Ascending aorta (tissue), 2 donors: Measurements from ENCODE around the gene APMAP. TPM values are rescaled to one million over a fixed set of nuclear protein-coding genes. Genes with fewer than 3 reads are reported as not detected.

ENCODE experiments used
- DNase-seq, 2 donors: peaks; one replicate each; pipeline ENCODE4 v3.0.0-alpha.2; 2019; ENCODE audit warnings: low spot score in 2 of 2
- H3K27ac ChIP-seq, 2 donors: fragments of 200-600 bp; sonication (generic); one replicate each; pipeline ENCODE4 v1.5.1; 2016 to 2017; ENCODE audit warnings: mild to moderate bottlenecking in 1 of 2
- H3K27me3 ChIP-seq: fragments of 200-600 bp; sonication (generic); one replicate; pipeline ENCODE4 v1.5.1; 2017
- H3K36me3 ChIP-seq, 2 donors: fragments of 200-600 bp; sonication (generic); one replicate each; pipeline ENCODE4 v1.5.1; 2016
- H3K4me1 ChIP-seq, 2 donors: fragments of 200-600 bp; sonication (generic); one replicate each; pipeline ENCODE4 v1.5.1; 2016 to 2017; ENCODE audit warnings: mild to moderate bottlenecking in 1 of 2
- H3K4me3 ChIP-seq, 2 donors: fragments of 200-600 bp; sonication (generic); one replicate each; pipeline ENCODE4 v1.5.1; 2016 to 2017; ENCODE audit warnings: mild to moderate bottlenecking in 1 of 2
- H3K9me3 ChIP-seq, 2 donors: fragments of 200-600 bp; sonication (generic); one replicate each; pipeline ENCODE4 v1.5.1; 2016
- intact Hi-C: fragments of 100-400 bp; cut with DNase I; formaldehyde crosslinking; loops from one replicate; pipeline ENCODE4 v1.15.1; 2023
- total RNA-seq: library from RNA; depleted of rRNA; stranded (reverse); fragments of >200 nt; gene quantifications from one replicate; pipeline ENCODE4 v1.1.0, GENCODE V29; 2016
- TF ChIP-seq, protein P1 (sequence below), 3 experiments: fragments of 200-600 bp in 2 of 3; fragments of 450-650 bp in 1 of 3; sonication (generic) in 2 of 3; IDR thresholded peaks; one replicate each; pipeline ENCODE4 v1.5.1; 2016 to 2019; ENCODE audit warnings: antibody characterized with exemption in 3 of 3, mild to moderate bottlenecking in 1 of 3, moderate library complexity in 1 of 3

The APMAP gene
- total RNA-seq, 1 donor from 2014 or later, result 44.8 TPM

DNA sequence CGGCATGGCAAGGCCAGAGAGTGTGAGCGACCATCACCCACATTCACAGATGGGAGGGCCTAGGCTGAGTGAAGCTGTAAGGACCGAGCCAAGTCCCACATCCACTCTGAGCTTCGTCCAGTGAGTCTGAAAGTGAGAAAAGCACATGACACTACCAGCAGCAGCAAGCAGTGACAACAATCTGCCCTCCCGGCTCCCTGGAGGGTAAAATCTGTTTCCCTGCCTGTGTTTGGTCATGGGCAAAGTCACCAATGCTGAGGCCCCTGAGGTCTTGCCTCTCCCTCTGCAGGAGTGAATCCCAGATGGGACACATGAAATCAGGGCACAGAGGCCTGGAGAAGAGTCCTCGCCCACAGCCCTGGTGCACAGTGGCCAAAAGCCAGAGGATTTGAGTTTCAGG lies 49.9 kb downstream of the APMAP start:
- H3K36me3 ChIP-seq, result no peaks in the 10 kb centered on the region
- DNase-seq, result no peak
- intact Hi-C loops, result no loop called here

DNA sequence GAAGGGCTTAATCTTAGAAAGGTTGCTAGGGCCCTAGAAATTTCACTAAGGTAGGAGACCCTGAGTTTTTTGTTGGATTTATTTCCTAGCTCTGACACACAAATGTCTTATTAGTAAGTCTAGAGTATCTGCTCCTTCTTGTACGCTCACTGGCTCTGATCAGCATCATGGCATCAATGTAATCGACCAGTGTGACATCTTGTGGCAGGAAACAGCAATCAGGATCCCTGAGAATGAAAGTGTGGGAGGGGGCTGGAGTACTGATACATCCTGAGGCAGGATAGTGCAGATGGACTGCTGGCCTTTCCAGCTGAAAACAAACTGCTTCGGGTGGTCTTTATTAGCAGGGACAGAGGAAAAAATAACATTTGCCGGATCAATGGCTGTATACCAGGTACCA lies 53.5 kb downstream of the APMAP start:
- intact Hi-C loops, result no loop called here

More for the DNA sequence above, 49.9 kb downstream of the APMAP start:
- H3K4me1 ChIP-seq, result no peaks in the 10 kb centered on the region
- H3K4me3 ChIP-seq, result no peak overlapping the region
- no peak overlapping the region for H3K27ac ChIP-seq
- H3K9me3 ChIP-seq, result peaks cover 0 to 8% of the 10 kb centered on the region in 2 donors
- H3K27me3 ChIP-seq, result no peaks in the 10 kb centered on the region
- TF ChIP-seq, protein P1, sequence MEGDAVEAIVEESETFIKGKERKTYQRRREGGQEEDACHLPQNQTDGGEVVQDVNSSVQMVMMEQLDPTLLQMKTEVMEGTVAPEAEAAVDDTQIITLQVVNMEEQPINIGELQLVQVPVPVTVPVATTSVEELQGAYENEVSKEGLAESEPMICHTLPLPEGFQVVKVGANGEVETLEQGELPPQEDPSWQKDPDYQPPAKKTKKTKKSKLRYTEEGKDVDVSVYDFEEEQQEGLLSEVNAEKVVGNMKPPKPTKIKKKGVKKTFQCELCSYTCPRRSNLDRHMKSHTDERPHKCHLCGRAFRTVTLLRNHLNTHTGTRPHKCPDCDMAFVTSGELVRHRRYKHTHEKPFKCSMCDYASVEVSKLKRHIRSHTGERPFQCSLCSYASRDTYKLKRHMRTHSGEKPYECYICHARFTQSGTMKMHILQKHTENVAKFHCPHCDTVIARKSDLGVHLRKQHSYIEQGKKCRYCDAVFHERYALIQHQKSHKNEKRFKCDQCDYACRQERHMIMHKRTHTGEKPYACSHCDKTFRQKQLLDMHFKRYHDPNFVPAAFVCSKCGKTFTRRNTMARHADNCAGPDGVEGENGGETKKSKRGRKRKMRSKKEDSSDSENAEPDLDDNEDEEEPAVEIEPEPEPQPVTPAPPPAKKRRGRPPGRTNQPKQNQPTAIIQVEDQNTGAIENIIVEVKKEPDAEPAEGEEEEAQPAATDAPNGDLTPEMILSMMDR (IDR thresholded peaks at IDR 0.05), result no peak

DNA sequence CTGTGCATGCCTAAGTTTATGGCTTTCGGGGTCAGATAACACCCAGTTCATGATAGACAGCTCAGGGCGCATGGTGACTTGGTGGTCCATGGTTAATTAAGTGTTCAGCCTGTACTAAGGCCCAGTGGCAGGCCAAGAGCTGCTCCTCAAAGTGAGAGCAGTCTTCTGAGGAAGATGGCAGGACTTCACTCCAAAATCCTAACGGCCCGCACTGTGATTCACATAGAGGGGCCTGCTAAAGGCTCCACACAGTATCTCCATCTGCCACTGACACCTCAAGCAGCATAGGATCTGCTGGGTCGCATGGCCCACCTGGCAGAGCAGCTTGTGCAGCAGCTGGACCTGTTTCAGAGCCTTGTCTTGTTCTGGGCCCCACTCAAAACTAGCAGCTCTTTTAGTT lies 54.1 kb downstream of the APMAP start:
- Histone ChIP-seq H3K4me1 (no peaks in the 10 kb centered on the region), H3K36me3 (no peaks in the 10 kb centered on the region), H3K4me3 (no peak overlapping the region), H3K27me3 (no peaks in the 10 kb centered on the region), H3K27ac (no peak overlapping the region), H3K9me3 (peaks cover 0 to 3% of the 10 kb centered on the region in 2 donors)
- no peak for DNase-seq
- intact Hi-C loops, result no loop called here
- TF ChIP-seq, protein P1 (IDR thresholded peaks at IDR 0.05), result no peak

More for the DNA sequence above, 53.5 kb downstream of the APMAP start:
- Histone ChIP-seq H3K4me1 (no peaks in the 10 kb centered on the region), H3K36me3 (no peaks in the 10 kb centered on the region), H3K4me3 (no peak overlapping the region), H3K27ac (no peak overlapping the region), H3K27me3 (no peaks in the 10 kb centered on the region), H3K9me3 (peaks cover 0 to 3% of the 10 kb centered on the region in 2 donors)
- DNase-seq, result no peak
- TF ChIP-seq, protein P1 (IDR thresholded peaks at IDR 0.05), result no peak

DNA sequence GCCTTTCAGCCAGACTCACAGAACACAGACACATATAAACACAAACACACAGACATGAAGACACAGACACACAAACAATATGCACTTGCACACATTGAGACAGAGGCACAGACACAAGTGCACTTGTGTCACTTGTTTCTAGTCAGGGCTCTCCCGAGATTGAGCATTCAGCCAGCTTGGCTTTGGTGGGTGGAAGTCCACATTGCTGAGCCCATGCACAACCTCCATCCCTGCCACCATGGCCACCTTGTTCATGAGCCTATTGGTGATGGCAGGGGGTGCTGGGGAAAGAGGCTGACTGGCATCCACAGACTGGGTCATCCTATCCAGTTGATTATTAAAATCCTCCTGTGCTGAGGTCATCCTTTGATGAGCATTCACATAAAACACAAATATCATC lies 55.0 kb downstream of the APMAP start:
- no peak for DNase-seq
- intact Hi-C loops, result no loop called here
- Histone ChIP-seq H3K4me1 (no peaks in the 10 kb centered on the region), H3K9me3 (peaks cover 0 to 3% of the 10 kb centered on the region in 2 donors), H3K4me3 (no peak overlapping the region), H3K27me3 (no peaks in the 10 kb centered on the region), H3K27ac (no peak overlapping the region), H3K36me3 (no peaks in the 10 kb centered on the region)
- TF ChIP-seq, protein P1 (IDR thresholded peaks at IDR 0.05), result no peak

DNA sequence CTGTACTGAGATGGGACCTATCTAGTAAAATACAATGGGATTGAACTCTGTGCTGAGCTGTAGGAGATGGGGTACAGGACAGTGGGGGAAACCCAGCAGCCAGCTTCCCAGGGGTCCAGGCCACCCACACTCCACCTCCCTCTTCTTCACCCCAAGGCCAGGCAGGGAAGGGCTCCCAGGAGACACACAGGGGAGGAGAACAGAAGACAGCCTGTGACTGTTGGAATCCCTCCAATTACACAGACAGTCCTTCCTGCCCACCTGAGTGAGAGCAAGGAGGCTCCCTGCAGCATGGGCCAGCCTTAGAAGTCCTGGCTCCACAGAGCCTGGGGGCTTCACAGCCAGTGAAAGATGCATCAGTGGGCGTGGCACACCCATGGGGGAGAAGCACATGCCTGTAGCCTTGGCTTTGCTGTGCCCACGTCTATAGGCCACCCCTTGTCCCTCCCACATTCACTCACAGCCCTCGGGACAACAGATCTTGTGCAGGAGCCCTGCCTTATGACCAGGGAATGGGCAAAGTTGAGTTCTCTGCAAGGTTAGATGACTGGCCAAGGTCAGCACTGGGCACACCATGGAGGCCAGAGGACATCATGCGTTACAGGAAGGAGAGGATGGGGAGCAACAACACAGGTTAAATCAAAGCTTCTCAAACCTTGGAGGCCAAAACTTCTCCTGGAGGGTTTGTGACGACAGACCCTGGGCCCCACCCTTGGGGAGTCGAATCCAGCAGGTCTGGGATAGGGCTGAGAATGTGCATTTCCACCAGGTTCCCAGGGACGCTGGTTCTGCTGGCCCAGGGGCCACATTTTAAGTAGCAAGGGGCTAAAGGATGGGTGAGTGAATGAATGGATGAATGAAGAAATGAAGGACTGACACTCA lies 55.8 kb downstream of the APMAP start:
- TF ChIP-seq, protein P1 (IDR thresholded peaks at IDR 0.05), result no peak
- H3K36me3 ChIP-seq, result no peaks in the 10 kb centered on the region
- no peak overlapping the region for H3K27ac ChIP-seq
- no peaks in the 10 kb centered on the region for H3K4me1 ChIP-seq
- intact Hi-C loops, result no loop called here
- H3K27me3 ChIP-seq, result no peaks in the 10 kb centered on the region
- H3K4me3 ChIP-seq, result no peak overlapping the region
- H3K9me3 ChIP-seq, result peaks cover 0 to 3% of the 10 kb centered on the region in 2 donors
- no peak for DNase-seq
